ENCODE results near the gene SYMPK.

Gene SYMPK

GRCh38 chr19:45889210-45889885 lies 26.4 kb upstream of the SYMPK start:
- no peaks in the 10 kb centered on the region for H3K27me3 ChIP-seq (ENCODE audit: control insufficient read depth in 3 of 3, insufficient read depth in 3 of 3, low read depth in 1 of 3, low read length in 3 of 3)
- H3K4me2 ChIP-seq (ENCODE audit: insufficient read depth, low read length, poor library complexity, severe bottlenecking): no peak overlapping the region
- H4K8ac ChIP-seq (ENCODE audit: low read depth, low read length): no peak overlapping the region
- H3K4ac ChIP-seq (ENCODE audit: low read length): no peak overlapping the region
- H3K9ac ChIP-seq (ENCODE audit: low read depth, low read length, poor library complexity): no peak overlapping the region
- H4K91ac ChIP-seq (ENCODE audit: low read depth, low read length, poor library complexity): no peak overlapping the region
- no peak for DNase-seq (ENCODE audit: low spot score)
- no peak overlapping the region for H2BK120ac ChIP-seq (ENCODE audit: low read depth, low read length)
- H2AFZ ChIP-seq (ENCODE audit: low read length): no peak overlapping the region
- no peak overlapping the region for H2BK12ac ChIP-seq (ENCODE audit: low read length)
- H3K23ac ChIP-seq (ENCODE audit: low read depth, low read length, poor library complexity): no peak overlapping the region
- H3K18ac ChIP-seq (ENCODE audit: low read length): no peak overlapping the region
- H3K9me3 ChIP-seq (replicated peaks in 1 of 2; ENCODE audit: control insufficient read depth in 2 of 2, insufficient read depth in 1 of 2, low read depth in 1 of 2, low read length in 2 of 2): peaks cover 0 to 4% of the 10 kb centered on the region in 2 donors
- H3K4me3 ChIP-seq (ENCODE audit: low read length in 2 of 2): no peak overlapping the region
- H3K79me1 ChIP-seq (ENCODE audit: low read depth, low read length): peaks cover 6% of the 10 kb centered on the region
- peaks cover 9 to 12% of the 10 kb centered on the region in 2 donors for H3K36me3 ChIP-seq (replicated peaks in 1 of 2; ENCODE audit: control insufficient read depth in 2 of 2, insufficient read depth in 2 of 2, low read length in 2 of 2)
- no peak overlapping the region for H2BK5ac ChIP-seq (ENCODE audit: low read length)
- no peak overlapping the region for H2BK15ac ChIP-seq (ENCODE audit: low read length)
- peaks cover 6 to 8% of the 10 kb centered on the region in 2 donors for H3K4me1 ChIP-seq (ENCODE audit: control insufficient read depth in 2 of 2, insufficient read depth in 1 of 2, low read depth in 1 of 2, low read length in 2 of 2)
- H3K14ac ChIP-seq (ENCODE audit: low read length): no peak overlapping the region
- no peak overlapping the region for H3K27ac ChIP-seq (replicated peaks; ENCODE audit: low read length)
- H2AK5ac ChIP-seq (ENCODE audit: low read depth, low read length): no peak overlapping the region
- no CpG with 5 or more reads among the region's 6 CpGs for WGBS, 2 donors (ENCODE audit: extremely low coverage in 2 of 2, insufficient read length in 2 of 2, insufficient replicate concordance in 1 of 2)

GRCh38 chr19:45887200-45887710 lies 24.3 kb upstream of the SYMPK start:
- Histone ChIP-seq H3K27ac (replicated peaks; ENCODE audit: low read length) (peak overlapping the region; percentile 11), H2BK15ac (ENCODE audit: low read length) (no peak overlapping the region), H3K27me3 (ENCODE audit: control insufficient read depth in 3 of 3, insufficient read depth in 3 of 3, low read depth in 1 of 3, low read length in 3 of 3) (no peaks in the 10 kb centered on the region), H3K36me3 (replicated peaks in 1 of 2; ENCODE audit: control insufficient read depth in 2 of 2, insufficient read depth in 2 of 2, low read length in 2 of 2) (peaks cover 9 to 21% of the 10 kb centered on the region in 2 donors), H3K9ac (ENCODE audit: low read depth, low read length, poor library complexity) (peak overlapping the region; percentile 72), H3K4me2 (ENCODE audit: insufficient read depth, low read length, poor library complexity, severe bottlenecking) (peak overlapping the region; percentile 94), H3K79me1 (ENCODE audit: low read depth, low read length) (peaks cover 13% of the 10 kb centered on the region), H3K14ac (ENCODE audit: low read length) (no peak overlapping the region), H3K4ac (ENCODE audit: low read length) (no peak overlapping the region), H3K4me1 (ENCODE audit: control insufficient read depth in 2 of 2, insufficient read depth in 1 of 2, low read depth in 1 of 2, low read length in 2 of 2) (peaks cover 8 to 15% of the 10 kb centered on the region in 2 donors), H2BK120ac (ENCODE audit: low read depth, low read length) (no peak overlapping the region), H2AFZ (ENCODE audit: low read length) (peak overlapping the region; percentile 93), H4K91ac (ENCODE audit: low read depth, low read length, poor library complexity) (peak overlapping the region; percentile 32), H2BK5ac (ENCODE audit: low read length) (no peak overlapping the region), H2BK12ac (ENCODE audit: low read length) (no peak overlapping the region), H3K9me3 (replicated peaks in 1 of 2; ENCODE audit: control insufficient read depth in 2 of 2, insufficient read depth in 1 of 2, low read depth in 1 of 2, low read length in 2 of 2) (peaks cover 0 to 4% of the 10 kb centered on the region in 2 donors), H3K18ac (ENCODE audit: low read length) (peak overlapping the region; percentile 95), H2AK5ac (ENCODE audit: low read depth, low read length) (peak overlapping the region; percentile 98), H3K23ac (ENCODE audit: low read depth, low read length, poor library complexity) (no peak overlapping the region), H4K8ac (ENCODE audit: low read depth, low read length) (peak overlapping the region; percentile 68), H3K4me3 (ENCODE audit: low read length in 2 of 2) (peak overlapping the region; percentile 81 to 98)
- WGBS, 2 donors (ENCODE audit: extremely low coverage in 2 of 2, insufficient read length in 2 of 2, insufficient replicate concordance in 1 of 2): no CpG with 5 or more reads among the region's 10 CpGs
- DNase-seq (ENCODE audit: low spot score): no peak

- H3K27ac ChIP-seq (replicated peaks; ENCODE audit: low read length): peak overlapping the region; percentile 85
- no peak overlapping the region for H2BK120ac ChIP-seq (ENCODE audit: low read depth, low read length)
- H2BK5ac ChIP-seq (ENCODE audit: low read length): peak overlapping the region; percentile 95
- no peak overlapping the region for H3K14ac ChIP-seq (ENCODE audit: low read length)
- H3K23ac ChIP-seq (ENCODE audit: low read depth, low read length, poor library complexity): peak overlapping the region; percentile 98
- H3K9me3 ChIP-seq (replicated peaks in 1 of 2; ENCODE audit: control insufficient read depth in 2 of 2, insufficient read depth in 1 of 2, low read depth in 1 of 2, low read length in 2 of 2): peaks cover 0 to 4% of the 10 kb centered on the region in 2 donors
- H3K9ac ChIP-seq (ENCODE audit: low read depth, low read length, poor library complexity): peak overlapping the region; percentile 72
- H4K8ac ChIP-seq (ENCODE audit: low read depth, low read length): peak overlapping the region; percentile 68
- H3K36me3 ChIP-seq (replicated peaks in 1 of 2; ENCODE audit: control insufficient read depth in 2 of 2, insufficient read depth in 2 of 2, low read length in 2 of 2): peaks cover 8 to 21% of the 10 kb centered on the region in 2 donors
- peak overlapping the region; percentile 95 for H3K18ac ChIP-seq (ENCODE audit: low read length)
- H3K4me2 ChIP-seq (ENCODE audit: insufficient read depth, low read length, poor library complexity, severe bottlenecking): peak overlapping the region; percentile 94
- no peak overlapping the region for H2BK15ac ChIP-seq (ENCODE audit: low read length)
- no peak overlapping the region for H4K91ac ChIP-seq (ENCODE audit: low read depth, low read length, poor library complexity)
- H3K79me1 ChIP-seq (ENCODE audit: low read depth, low read length): peaks cover 13% of the 10 kb centered on the region
- no CpG with 5 or more reads among the region's 32 CpGs for WGBS, 2 donors (ENCODE audit: extremely low coverage in 2 of 2, insufficient read length in 2 of 2, insufficient replicate concordance in 1 of 2)
- peak overlapping the region; percentile 93 for H2AFZ ChIP-seq (ENCODE audit: low read length)
- H3K4ac ChIP-seq (ENCODE audit: low read length): no peak overlapping the region
- no peaks in the 10 kb centered on the region for H3K27me3 ChIP-seq (ENCODE audit: control insufficient read depth in 3 of 3, insufficient read depth in 3 of 3, low read depth in 1 of 3, low read length in 3 of 3)
- peaks cover 8 to 18% of the 10 kb centered on the region in 2 donors for H3K4me1 ChIP-seq (ENCODE audit: control insufficient read depth in 2 of 2, insufficient read depth in 1 of 2, low read depth in 1 of 2, low read length in 2 of 2)
- H3K4me3 ChIP-seq (ENCODE audit: low read length in 2 of 2): peak overlapping the region; percentile 89 to 98
- no peak overlapping the region for H2BK12ac ChIP-seq (ENCODE audit: low read length)
- DNase-seq (ENCODE audit: low spot score): peak; percentile 91
- peak overlapping the region; percentile 98 for H2AK5ac ChIP-seq (ENCODE audit: low read depth, low read length)
Observed at GRCh38 chr19:45886427-45887199, 23.7 kb upstream of the SYMPK start.
